Measurements from ENCODE around the gene DGKB. TPM values are rescaled to one million over a fixed set of nuclear protein-coding genes. Genes with fewer than 3 reads are reported as not detected.

Gene DGKB
- total RNA-seq, 2 experiments from 2014 or later: not detected

GRCh38 chr7:14218338-14218737, 684.2 kb downstream of the DGKB start:
- no peak for DNase-seq
- H3K9me3 Mint-ChIP-seq: no peaks in the 10 kb centered on the region
- no peak overlapping the region for H3K27ac Mint-ChIP-seq
- H3K36me3 Mint-ChIP-seq: no peaks in the 10 kb centered on the region
- no peak overlapping the region for H3K4me3 Mint-ChIP-seq
- no peaks in the 10 kb centered on the region for H3K27me3 Mint-ChIP-seq
- H3K4me1 Mint-ChIP-seq: no peaks in the 10 kb centered on the region

- DNase-seq: no peak
- Mint-ChIP-seq H3K4me1 (no peaks in the 10 kb centered on the region), H3K27ac (no peak overlapping the region), H3K27me3 (no peaks in the 10 kb centered on the region), H3K4me3 (no peak overlapping the region), H3K9me3 (peaks cover 1% of the 10 kb centered on the region), H3K36me3 (no peaks in the 10 kb centered on the region)
Measured at GRCh38 chr7:14209896-14210484, 692.6 kb downstream of the DGKB start.

GRCh38 chr7:14207711-14208110, 694.8 kb downstream of the DGKB start:
- no peak overlapping the region for H3K27ac Mint-ChIP-seq
- no peak for DNase-seq
- H3K27me3 Mint-ChIP-seq: no peaks in the 10 kb centered on the region
- peaks cover 1% of the 10 kb centered on the region for H3K9me3 Mint-ChIP-seq
- H3K4me1 Mint-ChIP-seq: no peaks in the 10 kb centered on the region
- H3K36me3 Mint-ChIP-seq: no peaks in the 10 kb centered on the region
- H3K4me3 Mint-ChIP-seq: no peak overlapping the region

GRCh38 chr7:14207138-14207537, 695.4 kb downstream of the DGKB start:
- Mint-ChIP-seq H3K4me3 (no peak overlapping the region), H3K36me3 (no peaks in the 10 kb centered on the region), H3K4me1 (no peaks in the 10 kb centered on the region), H3K27ac (no peak overlapping the region), H3K9me3 (peaks cover 1% of the 10 kb centered on the region), H3K27me3 (no peaks in the 10 kb centered on the region)
- no peak for DNase-seq

GRCh38 chr7:14206121-14206520, 696.4 kb downstream of the DGKB start:
- H3K4me1 Mint-ChIP-seq: no peaks in the 10 kb centered on the region
- no peaks in the 10 kb centered on the region for H3K27me3 Mint-ChIP-seq
- H3K36me3 Mint-ChIP-seq: no peaks in the 10 kb centered on the region
- no peak for DNase-seq
- no peak overlapping the region for H3K4me3 Mint-ChIP-seq
- peaks cover 1% of the 10 kb centered on the region for H3K9me3 Mint-ChIP-seq
- no peak overlapping the region for H3K27ac Mint-ChIP-seq

GRCh38 chr7:14201353-14201752, 701.2 kb downstream of the DGKB start:
- no peak overlapping the region for H3K4me3 Mint-ChIP-seq
- no peaks in the 10 kb centered on the region for H3K27me3 Mint-ChIP-seq
- H3K27ac Mint-ChIP-seq: no peak overlapping the region
- no peaks in the 10 kb centered on the region for H3K4me1 Mint-ChIP-seq
- H3K9me3 Mint-ChIP-seq: peaks cover 1% of the 10 kb centered on the region
- DNase-seq: no peak
- no peaks in the 10 kb centered on the region for H3K36me3 Mint-ChIP-seq

GRCh38 chr7:14199336-14199735, 703.2 kb downstream of the DGKB start:
- no peaks in the 10 kb centered on the region for H3K36me3 Mint-ChIP-seq
- H3K4me3 Mint-ChIP-seq: no peak overlapping the region
- H3K9me3 Mint-ChIP-seq: peaks cover 1% of the 10 kb centered on the region
- no peaks in the 10 kb centered on the region for H3K27me3 Mint-ChIP-seq
- DNase-seq: no peak
- no peak overlapping the region for H3K27ac Mint-ChIP-seq
- no peaks in the 10 kb centered on the region for H3K4me1 Mint-ChIP-seq

- Mint-ChIP-seq H3K9me3 (peaks cover 1% of the 10 kb centered on the region), H3K36me3 (no peaks in the 10 kb centered on the region), H3K4me3 (no peak overlapping the region), H3K4me1 (no peaks in the 10 kb centered on the region), H3K27ac (no peak overlapping the region), H3K27me3 (no peaks in the 10 kb centered on the region)
- DNase-seq: no peak
Measured at GRCh38 chr7:14197280-14197679, 705.3 kb downstream of the DGKB start.

GRCh38 chr7:14196555-14196954, 706.0 kb downstream of the DGKB start:
- Mint-ChIP-seq H3K27ac (no peak overlapping the region), H3K4me3 (no peak overlapping the region), H3K4me1 (no peaks in the 10 kb centered on the region), H3K27me3 (no peaks in the 10 kb centered on the region), H3K9me3 (peaks cover 1% of the 10 kb centered on the region), H3K36me3 (no peaks in the 10 kb centered on the region)
- DNase-seq: no peak

- DNase-seq: no peak
- H3K4me1 Mint-ChIP-seq: no peaks in the 10 kb centered on the region
- no peak overlapping the region for H3K27ac Mint-ChIP-seq
- H3K4me3 Mint-ChIP-seq: no peak overlapping the region
- no peaks in the 10 kb centered on the region for H3K36me3 Mint-ChIP-seq
- no peaks in the 10 kb centered on the region for H3K27me3 Mint-ChIP-seq
- peaks cover 1% of the 10 kb centered on the region for H3K9me3 Mint-ChIP-seq
Measured at GRCh38 chr7:14195871-14196270, 706.7 kb downstream of the DGKB start.

- peaks cover 1% of the 10 kb centered on the region for H3K9me3 Mint-ChIP-seq
Measured at GRCh38 chr7:14195079-14195478, 707.5 kb downstream of the DGKB start.

GRCh38 chr7:14191686-14192098, 710.9 kb downstream of the DGKB start:
- H3K36me3 Mint-ChIP-seq: no peaks in the 10 kb centered on the region
- no peak for DNase-seq

More at GRCh38 chr7:14195079-14195478, 707.5 kb downstream of the DGKB start:
- no peaks in the 10 kb centered on the region for H3K36me3 Mint-ChIP-seq
- DNase-seq: no peak
- H3K4me3 Mint-ChIP-seq: no peak overlapping the region
- no peaks in the 10 kb centered on the region for H3K4me1 Mint-ChIP-seq
- no peaks in the 10 kb centered on the region for H3K27me3 Mint-ChIP-seq
- no peak overlapping the region for H3K27ac Mint-ChIP-seq

GRCh38 chr7:14184292-14184864, 718.2 kb downstream of the DGKB start:
- H3K27me3 Mint-ChIP-seq: no peaks in the 10 kb centered on the region
- no peak overlapping the region for H3K4me3 Mint-ChIP-seq
- no peak for DNase-seq
- H3K9me3 Mint-ChIP-seq: peaks cover 3% of the 10 kb centered on the region
- H3K27ac Mint-ChIP-seq: no peak overlapping the region
- no peaks in the 10 kb centered on the region for H3K4me1 Mint-ChIP-seq
- no peaks in the 10 kb centered on the region for H3K36me3 Mint-ChIP-seq

More at GRCh38 chr7:14191686-14192098, 710.9 kb downstream of the DGKB start:
- H3K4me1 Mint-ChIP-seq: no peaks in the 10 kb centered on the region
- H3K27ac Mint-ChIP-seq: no peak overlapping the region
- no peaks in the 10 kb centered on the region for H3K27me3 Mint-ChIP-seq
- no peak overlapping the region for H3K4me3 Mint-ChIP-seq
- peaks cover 1% of the 10 kb centered on the region for H3K9me3 Mint-ChIP-seq

GRCh38 chr7:14179781-14180180, 722.8 kb downstream of the DGKB start:
- no peak for DNase-seq
- Mint-ChIP-seq H3K4me3 (no peak overlapping the region), H3K36me3 (no peaks in the 10 kb centered on the region), H3K27me3 (no peaks in the 10 kb centered on the region), H3K4me1 (no peaks in the 10 kb centered on the region), H3K27ac (no peak overlapping the region), H3K9me3 (no peaks in the 10 kb centered on the region)

- Mint-ChIP-seq H3K27me3 (no peaks in the 10 kb centered on the region), H3K27ac (no peak overlapping the region), H3K4me3 (no peak overlapping the region), H3K9me3 (no peaks in the 10 kb centered on the region), H3K4me1 (no peaks in the 10 kb centered on the region), H3K36me3 (no peaks in the 10 kb centered on the region)
- no peak for DNase-seq
Measured at GRCh38 chr7:14177876-14178275, 724.7 kb downstream of the DGKB start.

GRCh38 chr7:14170872-14171271, 731.7 kb downstream of the DGKB start:
- Mint-ChIP-seq H3K4me3 (no peak overlapping the region), H3K36me3 (no peaks in the 10 kb centered on the region), H3K27me3 (no peaks in the 10 kb centered on the region), H3K9me3 (peaks cover 13% of the 10 kb centered on the region), H3K27ac (no peak overlapping the region), H3K4me1 (no peaks in the 10 kb centered on the region)
- DNase-seq: no peak

All from activated naive CD8-positive, alpha-beta T cell treated with anti-CD3 and anti-CD28 coated beads for 36 hours (primary cell).